ENCODE measurements around the gene GSTO1. TPM values are rescaled to one million over a fixed set of nuclear protein-coding genes. Genes with fewer than 3 reads are reported as not detected.

Gene GSTO1
- total and polyA plus RNA-seq, 2 of the 13 experiments (the other 11 are each of a cell fraction or from before 2014, with no cell fraction given) = 228 to 300 TPM

GRCh38 chr10:104291439-104291951 is 36.8 kb downstream of the GSTO1 start (continued):
- no peak for TF ChIP-seq PREB (CRISPR knock-in tag; IDR thresholded peaks at IDR 0.05)
- TF ChIP-seq FOSL2 (CRISPR knock-in tag; IDR thresholded peaks at IDR 0.05) = peak; percentile 47
- TF ChIP-seq HOMEZ (CRISPR knock-in tag; IDR thresholded peaks at IDR 0.05; ENCODE audit: low read depth) = peak; percentile 69
- TF ChIP-seq ZGPAT (CRISPR knock-in tag; IDR thresholded peaks at IDR 0.05) = peak; percentile 66; the same call in 1 of the 2 replicates
- TF ChIP-seq KAT8 (CRISPR knock-in tag; IDR thresholded peaks at IDR 0.05) = peak; percentile 61; the same call in 1 of the 2 replicates
- TF ChIP-seq SOX6 (IDR thresholded peaks at IDR 0.05) = no peak
- TF ChIP-seq SOX6 (CRISPR knock-in tag; IDR thresholded peaks at IDR 0.05) = peak; percentile 68
- peak; percentile 22 for TF ChIP-seq ASH2L (IDR thresholded peaks at IDR 0.05; ENCODE audit: insufficient read length, low read depth, low read length)
- no peak for TF ChIP-seq LCORL (IDR thresholded peaks at IDR 0.05)
- TF ChIP-seq LCORL (CRISPR knock-in tag; IDR thresholded peaks at IDR 0.05) = peak; percentile 36; the same call in 1 of the 2 replicates
- TF ChIP-seq ZMAT3 (CRISPR knock-in tag; conservative IDR thresholded peaks at IDR 0.05) = 0 out of 2 replicates have a peak, but pooled peaks have one; percentile 57
- no peak for TF ChIP-seq ZNF619 (CRISPR knock-in tag; IDR thresholded peaks at IDR 0.05)
- peak; percentile 81 for TF ChIP-seq ZNF687 (CRISPR knock-in tag; IDR thresholded peaks at IDR 0.05)
- TF ChIP-seq ATF7-NPFF (CRISPR knock-in tag; IDR thresholded peaks at IDR 0.05; ENCODE audit: low read depth) = peak; percentile 61; the same call in 1 of the 2 replicates
- peak; percentile 76 for TF ChIP-seq TEAD3 (CRISPR knock-in tag; optimal IDR thresholded peaks at IDR 0.05; ENCODE audit: borderline replicate concordance)
- TF ChIP-seq CTCF (CRISPR knock-in tag; IDR thresholded peaks at IDR 0.05) = peak; percentile 98
- no peak for TF ChIP-seq ZNF749 (CRISPR knock-in tag; IDR thresholded peaks at IDR 0.05; ENCODE audit: borderline replicate concordance)
- TF ChIP-seq SALL2 (CRISPR knock-in tag; IDR thresholded peaks at IDR 0.05) = peak; percentile 24; the same call in 1 of the 2 replicates
- no peak for TF ChIP-seq NCOA1 (CRISPR knock-in tag; IDR thresholded peaks at IDR 0.05)

All from HepG2 (cell line).